Measurements from ENCODE around the gene SIGLEC14.

DNA sequence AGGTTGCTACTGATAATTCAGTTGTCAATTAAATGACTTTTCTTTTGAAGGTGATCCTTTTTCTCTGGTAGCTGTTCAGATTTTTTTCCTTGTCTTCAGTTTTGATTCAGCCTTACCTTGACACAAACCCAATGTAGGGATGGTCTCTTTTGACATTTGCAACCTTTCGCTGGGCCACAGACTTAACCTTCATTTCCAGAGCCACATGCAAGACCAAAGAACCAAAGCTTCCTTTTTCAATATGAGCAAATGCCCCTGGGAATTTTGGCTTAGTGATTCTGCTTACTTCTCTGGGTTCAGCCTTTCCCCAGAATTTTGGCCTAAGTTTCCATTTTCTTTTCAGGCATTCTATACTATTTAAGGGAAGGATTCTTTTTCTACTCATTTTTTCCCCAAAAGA lies 36.0 kb downstream of the SIGLEC14 start:
- TF ChIP-seq, protein P1, sequence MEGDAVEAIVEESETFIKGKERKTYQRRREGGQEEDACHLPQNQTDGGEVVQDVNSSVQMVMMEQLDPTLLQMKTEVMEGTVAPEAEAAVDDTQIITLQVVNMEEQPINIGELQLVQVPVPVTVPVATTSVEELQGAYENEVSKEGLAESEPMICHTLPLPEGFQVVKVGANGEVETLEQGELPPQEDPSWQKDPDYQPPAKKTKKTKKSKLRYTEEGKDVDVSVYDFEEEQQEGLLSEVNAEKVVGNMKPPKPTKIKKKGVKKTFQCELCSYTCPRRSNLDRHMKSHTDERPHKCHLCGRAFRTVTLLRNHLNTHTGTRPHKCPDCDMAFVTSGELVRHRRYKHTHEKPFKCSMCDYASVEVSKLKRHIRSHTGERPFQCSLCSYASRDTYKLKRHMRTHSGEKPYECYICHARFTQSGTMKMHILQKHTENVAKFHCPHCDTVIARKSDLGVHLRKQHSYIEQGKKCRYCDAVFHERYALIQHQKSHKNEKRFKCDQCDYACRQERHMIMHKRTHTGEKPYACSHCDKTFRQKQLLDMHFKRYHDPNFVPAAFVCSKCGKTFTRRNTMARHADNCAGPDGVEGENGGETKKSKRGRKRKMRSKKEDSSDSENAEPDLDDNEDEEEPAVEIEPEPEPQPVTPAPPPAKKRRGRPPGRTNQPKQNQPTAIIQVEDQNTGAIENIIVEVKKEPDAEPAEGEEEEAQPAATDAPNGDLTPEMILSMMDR (conservative IDR thresholded peaks at IDR 0.05 in 1 of 2, IDR thresholded peaks at IDR 0.05 in 1 of 2; ENCODE audit: low read depth in 1 of 2, low read length in 2 of 2), result no peak
- TF ChIP-seq EZH2 (IDR thresholded peaks at IDR 0.05; ENCODE audit: low read length, missing control alignments), result no peak
